H1 (cell line): ENCODE results near the gene NT5C1B.

ENCODE experiments used
- MAX ChIP-seq: IDR thresholded peaks from 2 replicates; pipeline ENCODE4 v1.6.1; 2012; ENCODE audit warnings: inconsistent platforms
- NRF1 ChIP-seq: IDR thresholded peaks from 2 replicates; pipeline ENCODE4 v1.6.1; 2011; ENCODE audit warnings: mild to moderate bottlenecking, low read depth, low read length, improper control_type of control experiment

- TF ChIP-seq MAX (no peak), NRF1 (no peak)
Measured at GRCh38 chr2:18600255-18600613, 10.9 kb upstream of the NT5C1B start.
